Measurements from ENCODE around the gene PRODH2. TPM values are rescaled to one million over a fixed set of nuclear protein-coding genes. Genes with fewer than 3 reads are reported as not detected.

Gene PRODH2
- total RNA-seq, 1 experiment from 2014 or later: not detected

DNA sequence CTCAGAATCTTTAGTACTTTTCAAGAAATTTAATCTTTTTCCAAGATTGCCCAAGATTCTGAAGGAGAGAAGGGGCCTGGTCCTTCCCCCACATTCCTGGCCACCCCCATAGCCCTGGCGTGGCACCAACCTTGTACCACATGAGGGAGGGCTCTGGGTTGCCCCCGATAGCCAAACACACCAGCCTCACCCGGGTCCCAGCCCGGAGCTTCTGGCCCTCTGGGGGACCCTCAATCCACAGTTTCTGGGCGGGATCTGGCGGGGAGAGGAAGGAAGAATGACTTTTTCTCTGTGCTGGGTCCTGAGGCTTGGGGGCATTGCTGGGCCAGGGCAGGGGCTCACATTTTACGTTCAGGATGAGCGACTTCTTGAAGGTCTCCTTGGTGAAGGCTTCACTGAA is 35.3 kb upstream of the PRODH2 start:
- POLR2A ChIA-PET: no interaction called here
- DNase-seq (ENCODE audit: low spot score): no peak
- Mint-ChIP-seq H3K4me3 (no peak overlapping the region), H3K27ac (no peak overlapping the region), H3K36me3 (no peaks in the 10 kb centered on the region), H3K4me1 (peaks cover 32% of the 10 kb centered on the region), H3K9me3 (no peaks in the 10 kb centered on the region), H3K27me3 (ENCODE audit: low read depth) (peaks cover 92% of the 10 kb centered on the region)
- CTCF ChIA-PET: no interaction called here
- ATAC-seq: no peak
- no peak for TF ChIP-seq SOX15 (CRISPR knock-in tag; IDR thresholded peaks at IDR 0.05)

DNA sequence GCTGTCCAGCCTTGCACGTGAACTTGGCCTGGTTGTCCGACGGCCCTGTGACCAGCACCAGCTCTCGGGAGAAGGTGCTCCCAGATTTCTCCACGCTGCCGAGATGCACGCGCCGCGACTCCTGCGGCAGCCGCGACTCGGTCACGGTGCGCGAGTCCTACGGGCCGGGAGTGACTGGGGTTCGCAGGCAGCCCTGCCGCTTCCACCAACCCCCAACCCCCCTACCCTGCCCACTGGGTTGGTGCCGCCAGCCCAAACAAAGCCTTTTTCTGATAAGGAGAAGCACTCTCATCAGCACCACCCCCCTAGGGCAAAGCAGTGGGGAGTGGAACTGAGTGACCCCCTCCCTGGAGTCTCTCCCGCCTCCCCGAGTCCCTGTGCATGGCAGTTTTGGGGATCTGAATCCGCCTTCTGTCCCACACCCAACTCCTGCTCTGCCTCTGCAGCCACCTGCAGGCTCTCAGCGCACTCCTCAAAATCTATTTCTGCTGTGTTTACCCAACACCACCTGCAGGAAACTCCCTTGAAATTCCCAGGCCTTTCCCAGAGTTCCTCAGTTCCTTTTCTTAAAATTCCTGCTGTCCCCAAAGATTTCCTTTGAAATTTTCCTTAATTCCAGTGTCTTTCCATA is 33.5 kb upstream of the PRODH2 start:
- peak; percentile 34 for DNase-seq (ENCODE audit: low spot score)
- peaks cover 96% of the 10 kb centered on the region for H3K27me3 Mint-ChIP-seq (ENCODE audit: low read depth)
- peak; percentile 36 for ATAC-seq
- no peak overlapping the region for H3K27ac Mint-ChIP-seq
- H3K36me3 Mint-ChIP-seq: no peaks in the 10 kb centered on the region
- TF ChIP-seq, protein P1, sequence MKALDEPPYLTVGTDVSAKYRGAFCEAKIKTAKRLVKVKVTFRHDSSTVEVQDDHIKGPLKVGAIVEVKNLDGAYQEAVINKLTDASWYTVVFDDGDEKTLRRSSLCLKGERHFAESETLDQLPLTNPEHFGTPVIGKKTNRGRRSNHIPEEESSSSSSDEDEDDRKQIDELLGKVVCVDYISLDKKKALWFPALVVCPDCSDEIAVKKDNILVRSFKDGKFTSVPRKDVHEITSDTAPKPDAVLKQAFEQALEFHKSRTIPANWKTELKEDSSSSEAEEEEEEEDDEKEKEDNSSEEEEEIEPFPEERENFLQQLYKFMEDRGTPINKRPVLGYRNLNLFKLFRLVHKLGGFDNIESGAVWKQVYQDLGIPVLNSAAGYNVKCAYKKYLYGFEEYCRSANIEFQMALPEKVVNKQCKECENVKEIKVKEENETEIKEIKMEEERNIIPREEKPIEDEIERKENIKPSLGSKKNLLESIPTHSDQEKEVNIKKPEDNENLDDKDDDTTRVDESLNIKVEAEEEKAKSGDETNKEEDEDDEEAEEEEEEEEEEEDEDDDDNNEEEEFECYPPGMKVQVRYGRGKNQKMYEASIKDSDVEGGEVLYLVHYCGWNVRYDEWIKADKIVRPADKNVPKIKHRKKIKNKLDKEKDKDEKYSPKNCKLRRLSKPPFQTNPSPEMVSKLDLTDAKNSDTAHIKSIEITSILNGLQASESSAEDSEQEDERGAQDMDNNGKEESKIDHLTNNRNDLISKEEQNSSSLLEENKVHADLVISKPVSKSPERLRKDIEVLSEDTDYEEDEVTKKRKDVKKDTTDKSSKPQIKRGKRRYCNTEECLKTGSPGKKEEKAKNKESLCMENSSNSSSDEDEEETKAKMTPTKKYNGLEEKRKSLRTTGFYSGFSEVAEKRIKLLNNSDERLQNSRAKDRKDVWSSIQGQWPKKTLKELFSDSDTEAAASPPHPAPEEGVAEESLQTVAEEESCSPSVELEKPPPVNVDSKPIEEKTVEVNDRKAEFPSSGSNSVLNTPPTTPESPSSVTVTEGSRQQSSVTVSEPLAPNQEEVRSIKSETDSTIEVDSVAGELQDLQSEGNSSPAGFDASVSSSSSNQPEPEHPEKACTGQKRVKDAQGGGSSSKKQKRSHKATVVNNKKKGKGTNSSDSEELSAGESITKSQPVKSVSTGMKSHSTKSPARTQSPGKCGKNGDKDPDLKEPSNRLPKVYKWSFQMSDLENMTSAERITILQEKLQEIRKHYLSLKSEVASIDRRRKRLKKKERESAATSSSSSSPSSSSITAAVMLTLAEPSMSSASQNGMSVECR (CRISPR knock-in tag; IDR thresholded peaks at IDR 0.05; ENCODE audit: borderline replicate concordance): no peak
- no peak for TF ChIP-seq GRHL2 (CRISPR knock-in tag; IDR thresholded peaks at IDR 0.05; ENCODE audit: insufficient replicate concordance, severe bottlenecking)
- TF ChIP-seq, protein P2, sequence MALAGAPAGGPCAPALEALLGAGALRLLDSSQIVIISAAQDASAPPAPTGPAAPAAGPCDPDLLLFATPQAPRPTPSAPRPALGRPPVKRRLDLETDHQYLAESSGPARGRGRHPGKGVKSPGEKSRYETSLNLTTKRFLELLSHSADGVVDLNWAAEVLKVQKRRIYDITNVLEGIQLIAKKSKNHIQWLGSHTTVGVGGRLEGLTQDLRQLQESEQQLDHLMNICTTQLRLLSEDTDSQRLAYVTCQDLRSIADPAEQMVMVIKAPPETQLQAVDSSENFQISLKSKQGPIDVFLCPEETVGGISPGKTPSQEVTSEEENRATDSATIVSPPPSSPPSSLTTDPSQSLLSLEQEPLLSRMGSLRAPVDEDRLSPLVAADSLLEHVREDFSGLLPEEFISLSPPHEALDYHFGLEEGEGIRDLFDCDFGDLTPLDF (CRISPR knock-in tag; IDR thresholded peaks at IDR 0.05): no peak
- TF ChIP-seq, protein P3, sequence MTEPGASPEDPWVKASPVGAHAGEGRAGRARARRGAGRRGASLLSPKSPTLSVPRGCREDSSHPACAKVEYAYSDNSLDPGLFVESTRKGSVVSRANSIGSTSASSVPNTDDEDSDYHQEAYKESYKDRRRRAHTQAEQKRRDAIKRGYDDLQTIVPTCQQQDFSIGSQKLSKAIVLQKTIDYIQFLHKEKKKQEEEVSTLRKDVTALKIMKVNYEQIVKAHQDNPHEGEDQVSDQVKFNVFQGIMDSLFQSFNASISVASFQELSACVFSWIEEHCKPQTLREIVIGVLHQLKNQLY (CRISPR knock-in tag; IDR thresholded peaks at IDR 0.05): no peak
- TF ChIP-seq, protein P4, sequence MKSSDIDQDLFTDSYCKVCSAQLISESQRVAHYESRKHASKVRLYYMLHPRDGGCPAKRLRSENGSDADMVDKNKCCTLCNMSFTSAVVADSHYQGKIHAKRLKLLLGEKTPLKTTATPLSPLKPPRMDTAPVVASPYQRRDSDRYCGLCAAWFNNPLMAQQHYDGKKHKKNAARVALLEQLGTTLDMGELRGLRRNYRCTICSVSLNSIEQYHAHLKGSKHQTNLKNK (CRISPR knock-in tag; IDR thresholded peaks at IDR 0.05): no peak
- TF ChIP-seq NR2C2 (CRISPR knock-in tag; IDR thresholded peaks at IDR 0.05): no peak
- TF ChIP-seq MXD4 (CRISPR knock-in tag; IDR thresholded peaks at IDR 0.05; ENCODE audit: borderline replicate concordance): no peak
- TF ChIP-seq ZNF121 (CRISPR knock-in tag; IDR thresholded peaks at IDR 0.05): 0 out of 2 replicates have a peak, but pooled peaks have one; percentile 34
- H3K4me3 Mint-ChIP-seq: peak overlapping the region; percentile 76
- CTCF ChIA-PET: interaction anchor here (1.2 to 2.7 kb wide), 3 partner anchors 11 to 61 kb away, joined by 3 to 17 read pairs (median 7); partner anchors contain the start of gene APLP1
- H3K4me1 Mint-ChIP-seq: peaks cover 26% of the 10 kb centered on the region
- H3K9me3 Mint-ChIP-seq: peaks cover 5% of the 10 kb centered on the region
- POLR2A ChIA-PET: no interaction called here

DNA sequence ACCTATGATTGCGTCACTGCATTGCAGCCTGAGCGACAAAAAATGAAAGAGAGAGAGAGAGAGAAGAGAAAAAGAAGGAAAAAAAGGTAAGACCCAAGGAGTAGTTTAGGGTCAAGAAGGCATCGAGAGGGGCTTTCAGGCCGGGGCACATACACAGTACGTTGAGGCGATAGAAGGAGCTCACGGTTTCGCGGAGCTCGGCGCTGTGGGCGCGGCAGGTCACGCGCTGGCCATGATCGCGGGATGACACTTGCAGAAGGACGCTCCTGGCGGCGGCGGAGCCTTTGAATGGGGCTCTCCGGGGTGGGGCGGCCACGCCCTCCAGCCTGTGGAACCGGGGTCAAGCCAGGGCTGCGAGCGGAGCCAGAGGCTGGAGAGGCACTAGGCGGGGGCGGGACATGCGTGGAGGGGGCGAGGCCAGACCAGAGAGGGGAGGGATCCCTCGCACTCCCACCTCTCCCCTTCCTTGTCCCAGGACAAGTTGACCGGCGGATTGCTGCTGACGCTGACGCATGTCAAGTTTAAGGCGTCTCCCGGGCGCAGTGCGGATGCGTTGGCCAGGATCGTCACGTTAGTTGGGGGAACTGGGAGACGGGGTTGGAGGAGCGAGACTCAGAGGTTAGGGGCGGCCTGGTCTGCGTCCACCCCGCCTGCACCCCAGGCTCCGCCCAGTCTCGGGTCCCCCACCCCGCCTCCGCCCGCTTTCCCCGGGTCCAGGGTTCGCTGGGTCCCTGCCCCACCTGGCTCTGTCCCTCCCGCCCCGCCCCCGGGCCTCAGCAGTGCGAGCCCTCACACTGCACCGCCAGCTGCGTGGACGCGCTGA is 32.8 kb upstream of the PRODH2 start:
- H3K27ac Mint-ChIP-seq: no peak overlapping the region
- DNase-seq (ENCODE audit: low spot score) (peak; percentile 61), ATAC-seq (peak; percentile 37)
- peaks cover 22% of the 10 kb centered on the region for H3K4me1 Mint-ChIP-seq
- H3K36me3 Mint-ChIP-seq: no peaks in the 10 kb centered on the region
- H3K4me3 Mint-ChIP-seq: peak overlapping the region; percentile 76
- H3K9me3 Mint-ChIP-seq: peaks cover 5% of the 10 kb centered on the region
- CTCF ChIA-PET: interaction anchor here (1.0 to 2.7 kb wide), 5 partner anchors 11 to 61 kb away, joined by 3 to 17 read pairs (median 6); partner anchors contain the start of gene APLP1
- TF ChIP-seq TEAD1 (CRISPR knock-in tag; IDR thresholded peaks at IDR 0.05) (no peak), SP1 (CRISPR knock-in tag; conservative IDR thresholded peaks at IDR 0.05) (0 out of 2 replicates have a peak, but pooled peaks have one; percentile 33), ZNF416 (CRISPR knock-in tag; IDR thresholded peaks at IDR 0.05) (no peak), MXD4 (CRISPR knock-in tag; IDR thresholded peaks at IDR 0.05; ENCODE audit: borderline replicate concordance) (no peak), SMAD3 (CRISPR knock-in tag; IDR thresholded peaks at IDR 0.05; ENCODE audit: borderline replicate concordance) (no peak), FOXP1 (CRISPR knock-in tag; IDR thresholded peaks at IDR 0.05; ENCODE audit: borderline replicate concordance) (no peak), ZNF232 (CRISPR knock-in tag; IDR thresholded peaks at IDR 0.05) (no peak)
- TF ChIP-seq, protein P5, sequence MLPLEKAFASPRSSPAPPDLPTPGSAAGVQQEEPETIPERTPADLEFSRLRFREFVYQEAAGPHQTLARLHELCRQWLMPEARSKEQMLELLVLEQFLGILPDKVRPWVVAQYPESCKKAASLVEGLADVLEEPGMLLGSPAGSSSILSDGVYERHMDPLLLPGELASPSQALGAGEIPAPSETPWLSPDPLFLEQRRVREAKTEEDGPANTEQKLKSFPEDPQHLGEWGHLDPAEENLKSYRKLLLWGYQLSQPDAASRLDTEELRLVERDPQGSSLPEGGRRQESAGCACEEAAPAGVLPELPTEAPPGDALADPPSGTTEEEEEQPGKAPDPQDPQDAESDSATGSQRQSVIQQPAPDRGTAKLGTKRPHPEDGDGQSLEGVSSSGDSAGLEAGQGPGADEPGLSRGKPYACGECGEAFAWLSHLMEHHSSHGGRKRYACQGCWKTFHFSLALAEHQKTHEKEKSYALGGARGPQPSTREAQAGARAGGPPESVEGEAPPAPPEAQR (CRISPR knock-in tag; IDR thresholded peaks at IDR 0.05): no peak
- peaks cover 93% of the 10 kb centered on the region for H3K27me3 Mint-ChIP-seq (ENCODE audit: low read depth)
- POLR2A ChIA-PET: no interaction called here

All from WTC11 (cell line).